Ovary (tissue), 9 donors: ENCODE measurements around the gene MYO9B. TPM values are rescaled to one million over a fixed set of nuclear protein-coding genes. Genes with fewer than 3 reads are reported as not detected.
A peak's percentile ranks its signal among the peaks of the same experiment; 100 is the strongest.

Experiments
- DNase-seq, 5 donors: peaks; one replicate each; pipeline ENCODE4 v3.0.0-alpha.2; 2019 to 2020
- H3K27ac ChIP-seq, 2 donors: fragments of 200-600 bp; one replicate each; pipeline versions ENCODE4 v1.5.1 to v1.8.0; 2019 to 2022
- H3K27me3 ChIP-seq: fragments of 200-600 bp; one replicate; pipeline ENCODE4 v1.8.0; 2022
- H3K36me3 ChIP-seq: fragments of 200-600 bp; sonication (generic); one replicate; pipeline ENCODE4 v1.5.1; 2019
- H3K4me1 ChIP-seq: one replicate; pipeline ENCODE4 v1.8.1; 2013; ENCODE audit warnings: mild to moderate bottlenecking, moderate library complexity; ENCODE audit not compliant: insufficient read depth
- H3K4me3 ChIP-seq: fragments of 200-600 bp; sonication (generic); one replicate; pipeline ENCODE4 v1.5.1; 2017
- H3K9me3 ChIP-seq, 2 donors: fragments of 200-600 bp in 1 of 2; sonication (generic) in 1 of 2; one replicate each; pipeline versions ENCODE4 v1.5.1 to v1.8.1; 2013 to 2019; ENCODE audit warnings: mild to moderate bottlenecking in 1 of 2, moderate library complexity in 1 of 2
- CTCF ChIP-seq, 3 donors: fragments of 450-650 bp in 2 of 3; fragments of 200-600 bp in 1 of 3; IDR thresholded peaks; one replicate each; pipeline versions ENCODE4 v1.5.1 to v1.8.0; 2016 to 2022; ENCODE audit warnings: antibody characterized with exemption in 3 of 3, mild to moderate bottlenecking in 1 of 3
- EP300 ChIP-seq: sonication (generic); formaldehyde crosslinking; IDR thresholded peaks from one replicate; pipeline ENCODE4 v1.6.1; 2017; ENCODE audit warnings: antibody characterized with exemption
- POLR2A ChIP-seq: fragments of 450-650 bp; IDR thresholded peaks from one replicate; pipeline ENCODE4 v1.6.1; 2017; ENCODE audit warnings: antibody characterized with exemption, mild to moderate bottlenecking, moderate library complexity
- WGBS, 3 donors: extraction: QIAGEN DNeasy Blood & Tissue Kit in 1 of 3; methylation state at CpG; one replicate each; pipeline versions ENCODE4 v1.1.5 to v1.1.7; 2013 to 2017; 5-methylcytosine and 5-hydroxymethylcytosine counted together
- intact Hi-C, 4 donors: fragments of 100-400 bp; cut with DNase I; formaldehyde crosslinking; loops; one replicate each; pipeline versions ENCODE4 v1.11.0 to v1.15.1; 2022 to 2023
- polyA plus RNA-seq, 2 donors: library from polyadenylated mRNA; stranded (reverse); fragments of 200-250 nt in 1 of 2; fragments of 350-450 nt in 1 of 2; fragmentation: Illumina TruSeq in 1 of 2; extraction: RNeasy Lipid Tissue Mini Kit (QIAGEN cat#74804) in 1 of 2; gene quantifications; one replicate each; pipeline ENCODE4 v1.2.3, GENCODE V29; 2013 to 2014
- total RNA-seq, 7 donors: library from RNA; depleted of rRNA in 2 of 7; stranded (reverse); fragments of >200 nt in 2 of 7; fragmentation: NEBNext Ultra II Directional in 3 of 7; extraction: Animal tissue kit (Norgen Biotek cat#: 25700) in 3 of 7; gene quantifications; one replicate each; pipeline versions ENCODE4 v1.1.0 to v1.2.4, GENCODE V29; 2016 to 2023
- donor health status: DM: no; HTN: no; CAD: no; lungs with moderate emphysema.
- donor health status: DM: no; HTN: no; CAD: no.
- donor health status: Bipolar disorder and iron deficiency.
- donor health status: DM: yes; HTN: yes; CAD: no.
- donor health status: DM: no; HTN: no; CAD: no.
- donor health status: DM: yes; HTN: yes; CAD: no.

MYO9B gene
- total and polyA plus RNA-seq, 9 donors, result 17.9 to 56.3 (median 34.1) TPM

- no peak overlapping the region for H3K27ac ChIP-seq
- no peak overlapping the region for H3K4me3 ChIP-seq
- no peaks in the 10 kb centered on the region for H3K9me3 ChIP-seq
- 74 to 87% (median 85%) methylated on average over 12 of the region's 12 CpGs for WGBS, 3 donors
- no peaks in the 10 kb centered on the region for H3K4me1 ChIP-seq
- H3K27me3 ChIP-seq, result no peaks in the 10 kb centered on the region
- DNase-seq, result no peak
- no peaks in the 10 kb centered on the region for H3K36me3 ChIP-seq
- intact Hi-C loops, result no loop called here
- no peak for TF ChIP-seq POLR2A
- no peak for TF ChIP-seq CTCF (IDR thresholded peaks at IDR 0.05)
- no peak for TF ChIP-seq EP300
Measured at GRCh38 chr19:17129377-17129776, 53.8 kb downstream of the MYO9B start.

GRCh38 chr19:17135001-17135853 is 59.6 kb downstream of the MYO9B start:
- Histone ChIP-seq H3K27me3 (no peaks in the 10 kb centered on the region), H3K4me3 (no peak overlapping the region), H3K9me3 (no peaks in the 10 kb centered on the region), H3K36me3 (no peaks in the 10 kb centered on the region), H3K27ac (peak overlapping the region; percentile 26 to 53), H3K4me1 (peaks cover 4% of the 10 kb centered on the region)
- DNase-seq, result peak; percentile 85 to 91 (median 86)
- TF ChIP-seq CTCF (IDR thresholded peaks at IDR 0.05) (peak in 1 of 3 donors; percentile 24), EP300 (no peak)
- intact Hi-C loops, result loop anchor here in 1 of 4 donors (10.0 kb wide), 1 partner anchor 60 kb away; the partner anchor contains the start of genes HAUS8 and MYO9B
- 10 to 14% (median 11%) methylated on average over 30 of the region's 30 CpGs for WGBS, 3 donors

- peak overlapping the region; percentile 26 to 53 for H3K27ac ChIP-seq
- WGBS, 3 donors, result 62 to 69% (median 69%) methylated on average over 9 of the region's 9 CpGs
- no peaks in the 10 kb centered on the region for H3K9me3 ChIP-seq
- no peaks in the 10 kb centered on the region for H3K27me3 ChIP-seq
- intact Hi-C loops, result loop anchor here in 1 of 4 donors (10.0 kb wide), 1 partner anchor 61 kb away; the partner anchor contains the start of genes HAUS8 and MYO9B
- H3K4me1 ChIP-seq, result peaks cover 4% of the 10 kb centered on the region
- H3K36me3 ChIP-seq, result no peaks in the 10 kb centered on the region
- no peak for DNase-seq
- H3K4me3 ChIP-seq, result no peak overlapping the region
- TF ChIP-seq CTCF (IDR thresholded peaks at IDR 0.05), result no peak
- TF ChIP-seq EP300, result no peak
- no peak for TF ChIP-seq POLR2A
Measured at GRCh38 chr19:17136021-17136420, 60.4 kb downstream of the MYO9B start.

GRCh38 chr19:17136617-17137016 is 61.0 kb downstream of the MYO9B start:
- intact Hi-C loops, result loop anchor here in 1 of 4 donors (10.0 kb wide), 1 partner anchor 62 kb away; the partner anchor contains the start of genes HAUS8 and MYO9B
- H3K27me3 ChIP-seq, result no peaks in the 10 kb centered on the region
- no peak overlapping the region for H3K27ac ChIP-seq
- WGBS, 3 donors, result 90 to 93% (median 92%) methylated on average over 11 of the region's 11 CpGs
- no peak overlapping the region for H3K4me3 ChIP-seq
- no peak for DNase-seq
- peaks cover 4% of the 10 kb centered on the region for H3K4me1 ChIP-seq
- H3K9me3 ChIP-seq, result no peaks in the 10 kb centered on the region
- TF ChIP-seq EP300 (no peak), POLR2A (no peak), CTCF (IDR thresholded peaks at IDR 0.05) (no peak)
- no peaks in the 10 kb centered on the region for H3K36me3 ChIP-seq
